ENCODE results near the gene CEACAM16. TPM values are rescaled to one million over a fixed set of nuclear protein-coding genes. Genes with fewer than 3 reads are reported as not detected.

The CEACAM16 gene, protein sequence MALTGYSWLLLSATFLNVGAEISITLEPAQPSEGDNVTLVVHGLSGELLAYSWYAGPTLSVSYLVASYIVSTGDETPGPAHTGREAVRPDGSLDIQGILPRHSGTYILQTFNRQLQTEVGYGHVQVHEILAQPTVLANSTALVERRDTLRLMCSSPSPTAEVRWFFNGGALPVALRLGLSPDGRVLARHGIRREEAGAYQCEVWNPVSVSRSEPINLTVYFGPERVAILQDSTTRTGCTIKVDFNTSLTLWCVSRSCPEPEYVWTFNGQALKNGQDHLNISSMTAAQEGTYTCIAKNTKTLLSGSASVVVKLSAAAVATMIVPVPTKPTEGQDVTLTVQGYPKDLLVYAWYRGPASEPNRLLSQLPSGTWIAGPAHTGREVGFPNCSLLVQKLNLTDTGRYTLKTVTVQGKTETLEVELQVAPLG
- total RNA-seq = not detected

DNA sequence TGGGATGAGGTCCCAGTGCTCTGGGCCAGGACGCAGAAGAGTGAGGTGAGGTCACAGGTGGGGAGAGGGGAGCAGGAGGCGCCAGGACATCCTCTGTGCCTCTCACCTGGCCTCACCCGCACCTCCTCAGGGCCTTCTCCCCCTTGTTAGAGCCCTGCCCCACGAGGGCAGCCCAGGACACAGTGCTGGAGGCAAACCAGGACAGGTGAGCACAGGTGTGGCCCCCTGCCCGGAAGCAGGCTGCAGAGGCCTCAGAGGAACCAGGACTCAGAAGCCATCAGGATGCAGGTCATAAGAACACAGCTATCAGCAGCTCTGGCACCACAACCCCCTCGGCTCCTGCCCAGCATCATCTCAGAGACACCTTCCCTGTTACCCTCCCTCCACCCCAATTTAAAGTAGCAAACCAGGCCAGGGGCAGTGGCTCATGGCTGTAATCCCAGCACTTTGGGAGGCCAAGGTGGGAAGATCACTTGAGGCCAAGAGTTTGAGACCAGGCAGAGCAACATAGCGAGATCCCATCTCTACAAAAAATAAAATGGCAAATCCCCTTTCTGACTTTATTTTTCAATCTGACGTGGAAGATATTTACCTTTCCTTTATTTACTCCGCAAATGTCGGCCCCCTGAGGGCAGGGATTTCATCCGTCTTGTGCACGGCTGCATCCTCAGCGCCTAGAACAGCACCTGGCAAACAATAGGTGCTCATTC, at the start of gene CEACAM16:
Gene CEACAM16 (plus strand): TSS at position 660 of the 710 bp plus-strand sequence. CDS start 2,306 bp downstream, outside the sequence.
- Histone ChIP-seq H3K27me3 (replicated peaks; ENCODE audit: insufficient read depth) (no peaks in the 10 kb centered on the region), H3K4me3 (no peak within 1 kb of the TSS), H3K36me3 (no peaks in the 10 kb centered on the region), H3K4me1 (ENCODE audit: control insufficient read depth in 1 of 2, low read depth in 2 of 2) (no peaks in the 10 kb centered on the region), H3K27ac (no peak within 1 kb of the TSS), H3K9me3 (no peaks in the 10 kb centered on the region)
- TF ChIP-seq, protein P1, sequence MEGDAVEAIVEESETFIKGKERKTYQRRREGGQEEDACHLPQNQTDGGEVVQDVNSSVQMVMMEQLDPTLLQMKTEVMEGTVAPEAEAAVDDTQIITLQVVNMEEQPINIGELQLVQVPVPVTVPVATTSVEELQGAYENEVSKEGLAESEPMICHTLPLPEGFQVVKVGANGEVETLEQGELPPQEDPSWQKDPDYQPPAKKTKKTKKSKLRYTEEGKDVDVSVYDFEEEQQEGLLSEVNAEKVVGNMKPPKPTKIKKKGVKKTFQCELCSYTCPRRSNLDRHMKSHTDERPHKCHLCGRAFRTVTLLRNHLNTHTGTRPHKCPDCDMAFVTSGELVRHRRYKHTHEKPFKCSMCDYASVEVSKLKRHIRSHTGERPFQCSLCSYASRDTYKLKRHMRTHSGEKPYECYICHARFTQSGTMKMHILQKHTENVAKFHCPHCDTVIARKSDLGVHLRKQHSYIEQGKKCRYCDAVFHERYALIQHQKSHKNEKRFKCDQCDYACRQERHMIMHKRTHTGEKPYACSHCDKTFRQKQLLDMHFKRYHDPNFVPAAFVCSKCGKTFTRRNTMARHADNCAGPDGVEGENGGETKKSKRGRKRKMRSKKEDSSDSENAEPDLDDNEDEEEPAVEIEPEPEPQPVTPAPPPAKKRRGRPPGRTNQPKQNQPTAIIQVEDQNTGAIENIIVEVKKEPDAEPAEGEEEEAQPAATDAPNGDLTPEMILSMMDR (IDR thresholded peaks at IDR 0.05) = no peak
- DNase-seq (ENCODE audit: low spot score) = no peak
- no peak for ATAC-seq (ENCODE audit: insufficient number of reproducible peaks, low FRiP score, low read depth)

DNA sequence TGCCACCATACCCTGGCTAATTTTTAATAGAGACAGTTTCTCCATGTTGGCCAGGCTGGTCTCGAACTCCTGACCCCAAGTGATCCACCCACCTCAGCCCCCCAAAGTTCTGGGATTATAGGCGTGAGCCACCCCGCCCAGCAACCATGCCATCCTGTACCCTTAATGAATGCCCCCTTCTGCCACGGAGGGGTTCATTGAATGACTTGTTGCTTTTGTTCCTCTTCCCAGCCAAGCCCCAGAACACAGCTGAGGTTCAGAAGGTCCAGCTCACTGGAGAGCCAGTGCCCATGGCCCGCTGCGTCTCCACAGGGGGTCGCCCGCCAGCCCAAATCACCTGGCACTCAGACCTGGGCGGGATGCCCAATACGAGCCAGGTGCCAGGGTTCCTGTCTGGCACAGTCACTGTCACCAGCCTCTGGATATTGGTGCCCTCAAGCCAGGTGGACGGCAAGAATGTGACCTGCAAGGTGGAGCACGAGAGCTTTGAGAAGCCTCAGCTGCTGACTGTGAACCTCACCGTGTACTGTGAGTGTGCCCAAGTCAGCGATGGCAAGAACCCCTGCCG, 49.3 kb upstream of the CEACAM16 start:
- Histone ChIP-seq H3K27ac (no peak overlapping the region), H3K27me3 (replicated peaks; ENCODE audit: insufficient read depth) (no peaks in the 10 kb centered on the region), H3K36me3 (peaks cover 27% of the 10 kb centered on the region), H3K4me3 (no peak overlapping the region), H3K4me1 (ENCODE audit: control insufficient read depth in 1 of 2, low read depth in 2 of 2) (peaks cover 3 to 26% of the 10 kb centered on the region in 2 donors), H3K9me3 (no peaks in the 10 kb centered on the region)
- ATAC-seq (ENCODE audit: insufficient number of reproducible peaks, low FRiP score, low read depth) (no peak), DNase-seq (ENCODE audit: low spot score) (no peak)
- TF ChIP-seq, protein P1 (IDR thresholded peaks at IDR 0.05) = no peak

DNA sequence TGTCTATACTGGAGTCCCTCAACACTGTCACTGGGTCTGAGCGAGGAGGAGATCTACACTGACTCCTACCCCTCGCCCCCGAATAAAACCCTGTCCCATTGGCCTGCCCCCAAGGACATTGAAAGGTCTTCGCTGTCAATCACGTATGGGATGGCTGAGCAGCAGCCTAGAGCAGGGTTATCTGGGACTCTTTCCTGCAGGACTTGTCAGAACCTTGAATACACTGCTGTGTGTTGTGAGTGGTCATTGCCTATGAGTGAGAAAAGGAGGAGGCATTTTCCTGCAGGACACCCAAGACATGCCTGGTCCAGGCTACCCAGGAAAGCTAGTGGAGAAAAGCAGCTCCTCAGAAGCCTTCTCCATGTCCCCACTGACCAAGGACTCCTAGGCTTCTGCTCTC, 45.6 kb upstream of the CEACAM16 start:
- Histone ChIP-seq H3K9me3 (no peaks in the 10 kb centered on the region), H3K36me3 (peaks cover 46% of the 10 kb centered on the region), H3K27ac (no peak overlapping the region), H3K4me3 (no peak overlapping the region), H3K27me3 (replicated peaks; ENCODE audit: insufficient read depth) (no peaks in the 10 kb centered on the region), H3K4me1 (ENCODE audit: control insufficient read depth in 1 of 2, low read depth in 2 of 2) (peaks cover 0 to 13% of the 10 kb centered on the region in 2 donors)
- ATAC-seq (ENCODE audit: insufficient number of reproducible peaks, low FRiP score, low read depth) (no peak), DNase-seq (ENCODE audit: low spot score) (no peak)
- TF ChIP-seq, protein P1 (IDR thresholded peaks at IDR 0.05) = no peak

DNA sequence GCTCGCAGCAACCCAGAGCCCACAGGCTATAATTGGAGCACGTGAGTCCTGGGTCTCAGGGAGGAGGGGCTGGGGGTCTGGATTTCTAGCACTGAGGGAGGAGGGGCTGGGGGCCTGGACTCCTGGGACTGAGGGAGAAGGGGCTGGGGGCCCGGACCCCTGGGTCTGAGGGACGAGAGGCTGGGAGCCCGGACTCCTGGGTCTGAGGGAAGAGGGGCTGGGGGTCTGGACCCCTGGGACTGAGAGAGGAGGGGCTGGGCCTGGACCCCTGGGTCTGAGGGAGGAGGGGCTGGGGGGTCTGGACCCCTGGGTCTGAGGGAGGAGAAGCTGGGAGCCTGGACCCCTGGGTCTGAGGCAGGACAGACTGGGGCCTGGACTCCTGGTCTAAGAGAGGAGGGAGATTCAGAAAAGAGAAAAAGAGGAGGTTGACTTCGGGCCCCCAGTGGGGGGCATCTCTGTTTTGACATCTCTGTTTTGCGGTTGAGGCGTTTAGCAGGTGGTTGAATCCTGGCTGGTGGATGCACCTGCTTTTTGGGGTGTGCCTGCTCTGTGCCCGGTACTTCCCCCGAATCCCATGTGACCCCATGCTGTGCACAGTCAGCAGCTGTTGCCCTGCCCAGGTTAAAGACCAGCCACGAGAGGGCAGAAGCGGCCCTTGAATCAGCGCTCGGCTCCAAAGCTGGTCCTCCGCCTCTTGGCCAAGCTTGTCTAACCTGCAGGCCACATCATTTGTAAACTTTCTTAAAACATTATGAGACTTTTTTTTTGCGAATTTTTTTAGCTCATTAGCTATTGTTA, 44.8 kb upstream of the CEACAM16 start:
- Histone ChIP-seq H3K4me3 (no peak overlapping the region), H3K27ac (no peak overlapping the region), H3K9me3 (no peaks in the 10 kb centered on the region), H3K36me3 (peaks cover 55% of the 10 kb centered on the region), H3K4me1 (ENCODE audit: control insufficient read depth in 1 of 2, low read depth in 2 of 2) (peaks cover 0 to 5% of the 10 kb centered on the region in 2 donors), H3K27me3 (replicated peaks; ENCODE audit: insufficient read depth) (no peaks in the 10 kb centered on the region)
- TF ChIP-seq, protein P1 (IDR thresholded peaks at IDR 0.05) = peak; percentile 48
- DNase-seq (ENCODE audit: low spot score) (no peak), ATAC-seq (ENCODE audit: insufficient number of reproducible peaks, low FRiP score, low read depth) (no peak)

Data from thoracic aorta (tissue), 2 donors.